Panc1 (cell line): ENCODE results near the gene PTPRH.

Experiments used
- CTCF ChIP-seq: fragments of 450-650 bp; IDR thresholded peaks from 2 replicates; pipeline ENCODE4 v1.5.1; 2017; ENCODE audit warnings: mild to moderate bottlenecking
- SIN3A ChIP-seq: IDR thresholded peaks from 2 replicates; pipeline ENCODE4 v1.6.1; 2012; ENCODE audit warnings: low read depth, mild to moderate bottlenecking, low read length, moderate library complexity, borderline replicate concordance; ENCODE audit not compliant: insufficient read depth

- no peak for TF ChIP-seq CTCF
- TF ChIP-seq SIN3A, result no peak
These were observed 31.4 kb upstream of the PTPRH start for GRCh38 chr19:55240713-55241020.
